ENCODE results near the gene URB2. TPM values are rescaled to one million over a fixed set of nuclear protein-coding genes. Genes with fewer than 3 reads are reported as not detected.

Gene URB2
- total RNA-seq, 4 donors from 2014 or later: 6.4 to 14.9 (median 7.1) TPM

- intact Hi-C loops (cut with DNase I): no loop called here
- TF ChIP-seq POLR2A (IDR thresholded peaks at IDR 0.05) (no peak), CTCF (IDR thresholded peaks at IDR 0.05) (no peak)
- H3K27ac ChIP-seq: no peak overlapping the region
- H3K4me3 ChIP-seq (replicated peaks in 1 of 3): no peak overlapping the region
- no peaks in the 10 kb centered on the region for H3K9me3 ChIP-seq
- H3K36me3 ChIP-seq: peaks cover 10 to 17% of the 10 kb centered on the region in 2 donors
- WGBS, 2 donors: 95 to 100% methylated on average over 3 of the region's 3 CpGs
- peaks cover 0 to 6% of the 10 kb centered on the region in 2 donors for H3K4me1 ChIP-seq
- DNase-seq: no peak
- H3K27me3 ChIP-seq: no peaks in the 10 kb centered on the region
Measured at GRCh38 chr1:229651546-229651945, 25.5 kb downstream of the URB2 start.

- Histone ChIP-seq H3K36me3 (peaks cover 9 to 17% of the 10 kb centered on the region in 2 donors), H3K27me3 (no peaks in the 10 kb centered on the region), H3K9me3 (no peaks in the 10 kb centered on the region), H3K4me1 (peaks cover 0 to 6% of the 10 kb centered on the region in 2 donors), H3K4me3 (replicated peaks in 1 of 3) (no peak overlapping the region), H3K27ac (no peak overlapping the region)
- TF ChIP-seq CTCF (IDR thresholded peaks at IDR 0.05): no peak
- DNase-seq: no peak
- intact Hi-C loops (cut with DNase I): no loop called here
- WGBS, 2 donors: 76 to 79% methylated on average over 1 of the region's 1 CpG
Measured at GRCh38 chr1:229653420-229653819, 27.4 kb downstream of the URB2 start.

- TF ChIP-seq POLR2A (IDR thresholded peaks at IDR 0.05) (no peak), CTCF (IDR thresholded peaks at IDR 0.05) (no peak)
- H3K27me3 ChIP-seq: no peaks in the 10 kb centered on the region
- no peaks in the 10 kb centered on the region for H3K9me3 ChIP-seq
- no peak overlapping the region for H3K27ac ChIP-seq
- 85 to 93% methylated on average over 5 of the region's 5 CpGs for WGBS, 2 donors
- no peaks in the 10 kb centered on the region for H3K4me1 ChIP-seq
- H3K36me3 ChIP-seq: peaks cover 7 to 11% of the 10 kb centered on the region in 2 donors
- DNase-seq: no peak
- no peak overlapping the region for H3K4me3 ChIP-seq (replicated peaks in 1 of 3)
- intact Hi-C loops (cut with DNase I): no loop called here
Measured at GRCh38 chr1:229655781-229656180, 29.7 kb downstream of the URB2 start.

- H3K27ac ChIP-seq: no peak overlapping the region
- TF ChIP-seq POLR2A (IDR thresholded peaks at IDR 0.05) (no peak), CTCF (IDR thresholded peaks at IDR 0.05) (no peak)
- peaks cover 7 to 11% of the 10 kb centered on the region in 2 donors for H3K36me3 ChIP-seq
- DNase-seq: no peak
- H3K4me1 ChIP-seq: peaks cover 3 to 4% of the 10 kb centered on the region in 2 donors
- H3K27me3 ChIP-seq: no peaks in the 10 kb centered on the region
- H3K4me3 ChIP-seq (replicated peaks in 1 of 3): no peak overlapping the region
- H3K9me3 ChIP-seq: no peaks in the 10 kb centered on the region
- WGBS, 2 donors: 92 to 95% methylated on average over 2 of the region's 2 CpGs
- intact Hi-C loops (cut with DNase I): no loop called here
Measured at GRCh38 chr1:229657993-229658755, 32.1 kb downstream of the URB2 start.
